ENCODE data around the gene OR5H15. TPM values are rescaled to one million over a fixed set of nuclear protein-coding genes. Genes with fewer than 3 reads are reported as not detected.

Gene OR5H15
- total and polyA plus RNA-seq, 10 of the 15 experiments (the other 5 are each of a cell fraction or from before 2014, with no cell fraction given), result not detected

DNA sequence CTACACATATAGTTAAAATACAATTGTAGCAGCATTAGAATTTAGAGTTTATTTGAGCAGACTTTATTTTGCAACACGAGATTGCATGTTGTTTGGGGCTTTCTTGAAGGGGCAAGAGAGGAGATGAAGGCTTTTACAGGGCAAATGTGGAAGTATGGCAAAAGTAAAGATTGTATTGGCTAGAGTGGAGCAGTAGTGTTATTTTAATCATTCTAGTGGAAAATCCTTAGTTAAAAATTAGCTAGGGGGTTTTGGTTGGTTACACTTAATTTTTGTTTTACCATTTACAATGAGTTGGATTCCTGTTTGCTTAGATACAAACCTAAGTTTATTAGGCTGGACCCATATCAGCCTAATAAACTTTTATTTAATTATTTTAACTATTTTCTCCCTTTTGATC, 4.6 kb downstream of the OR5H15 start (continued):
- TF ChIP-seq, protein P1, sequence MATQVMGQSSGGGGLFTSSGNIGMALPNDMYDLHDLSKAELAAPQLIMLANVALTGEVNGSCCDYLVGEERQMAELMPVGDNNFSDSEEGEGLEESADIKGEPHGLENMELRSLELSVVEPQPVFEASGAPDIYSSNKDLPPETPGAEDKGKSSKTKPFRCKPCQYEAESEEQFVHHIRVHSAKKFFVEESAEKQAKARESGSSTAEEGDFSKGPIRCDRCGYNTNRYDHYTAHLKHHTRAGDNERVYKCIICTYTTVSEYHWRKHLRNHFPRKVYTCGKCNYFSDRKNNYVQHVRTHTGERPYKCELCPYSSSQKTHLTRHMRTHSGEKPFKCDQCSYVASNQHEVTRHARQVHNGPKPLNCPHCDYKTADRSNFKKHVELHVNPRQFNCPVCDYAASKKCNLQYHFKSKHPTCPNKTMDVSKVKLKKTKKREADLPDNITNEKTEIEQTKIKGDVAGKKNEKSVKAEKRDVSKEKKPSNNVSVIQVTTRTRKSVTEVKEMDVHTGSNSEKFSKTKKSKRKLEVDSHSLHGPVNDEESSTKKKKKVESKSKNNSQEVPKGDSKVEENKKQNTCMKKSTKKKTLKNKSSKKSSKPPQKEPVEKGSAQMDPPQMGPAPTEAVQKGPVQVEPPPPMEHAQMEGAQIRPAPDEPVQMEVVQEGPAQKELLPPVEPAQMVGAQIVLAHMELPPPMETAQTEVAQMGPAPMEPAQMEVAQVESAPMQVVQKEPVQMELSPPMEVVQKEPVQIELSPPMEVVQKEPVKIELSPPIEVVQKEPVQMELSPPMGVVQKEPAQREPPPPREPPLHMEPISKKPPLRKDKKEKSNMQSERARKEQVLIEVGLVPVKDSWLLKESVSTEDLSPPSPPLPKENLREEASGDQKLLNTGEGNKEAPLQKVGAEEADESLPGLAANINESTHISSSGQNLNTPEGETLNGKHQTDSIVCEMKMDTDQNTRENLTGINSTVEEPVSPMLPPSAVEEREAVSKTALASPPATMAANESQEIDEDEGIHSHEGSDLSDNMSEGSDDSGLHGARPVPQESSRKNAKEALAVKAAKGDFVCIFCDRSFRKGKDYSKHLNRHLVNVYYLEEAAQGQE (IDR thresholded peaks at IDR 0.05; ENCODE audit: low read depth, low read length), result no peak
- no peak for TF ChIP-seq BHLHE40 (IDR thresholded peaks at IDR 0.05; ENCODE audit: borderline replicate concordance in 1 of 2, low read depth in 2 of 2, low read length in 1 of 2)
- TF ChIP-seq, protein P2, sequence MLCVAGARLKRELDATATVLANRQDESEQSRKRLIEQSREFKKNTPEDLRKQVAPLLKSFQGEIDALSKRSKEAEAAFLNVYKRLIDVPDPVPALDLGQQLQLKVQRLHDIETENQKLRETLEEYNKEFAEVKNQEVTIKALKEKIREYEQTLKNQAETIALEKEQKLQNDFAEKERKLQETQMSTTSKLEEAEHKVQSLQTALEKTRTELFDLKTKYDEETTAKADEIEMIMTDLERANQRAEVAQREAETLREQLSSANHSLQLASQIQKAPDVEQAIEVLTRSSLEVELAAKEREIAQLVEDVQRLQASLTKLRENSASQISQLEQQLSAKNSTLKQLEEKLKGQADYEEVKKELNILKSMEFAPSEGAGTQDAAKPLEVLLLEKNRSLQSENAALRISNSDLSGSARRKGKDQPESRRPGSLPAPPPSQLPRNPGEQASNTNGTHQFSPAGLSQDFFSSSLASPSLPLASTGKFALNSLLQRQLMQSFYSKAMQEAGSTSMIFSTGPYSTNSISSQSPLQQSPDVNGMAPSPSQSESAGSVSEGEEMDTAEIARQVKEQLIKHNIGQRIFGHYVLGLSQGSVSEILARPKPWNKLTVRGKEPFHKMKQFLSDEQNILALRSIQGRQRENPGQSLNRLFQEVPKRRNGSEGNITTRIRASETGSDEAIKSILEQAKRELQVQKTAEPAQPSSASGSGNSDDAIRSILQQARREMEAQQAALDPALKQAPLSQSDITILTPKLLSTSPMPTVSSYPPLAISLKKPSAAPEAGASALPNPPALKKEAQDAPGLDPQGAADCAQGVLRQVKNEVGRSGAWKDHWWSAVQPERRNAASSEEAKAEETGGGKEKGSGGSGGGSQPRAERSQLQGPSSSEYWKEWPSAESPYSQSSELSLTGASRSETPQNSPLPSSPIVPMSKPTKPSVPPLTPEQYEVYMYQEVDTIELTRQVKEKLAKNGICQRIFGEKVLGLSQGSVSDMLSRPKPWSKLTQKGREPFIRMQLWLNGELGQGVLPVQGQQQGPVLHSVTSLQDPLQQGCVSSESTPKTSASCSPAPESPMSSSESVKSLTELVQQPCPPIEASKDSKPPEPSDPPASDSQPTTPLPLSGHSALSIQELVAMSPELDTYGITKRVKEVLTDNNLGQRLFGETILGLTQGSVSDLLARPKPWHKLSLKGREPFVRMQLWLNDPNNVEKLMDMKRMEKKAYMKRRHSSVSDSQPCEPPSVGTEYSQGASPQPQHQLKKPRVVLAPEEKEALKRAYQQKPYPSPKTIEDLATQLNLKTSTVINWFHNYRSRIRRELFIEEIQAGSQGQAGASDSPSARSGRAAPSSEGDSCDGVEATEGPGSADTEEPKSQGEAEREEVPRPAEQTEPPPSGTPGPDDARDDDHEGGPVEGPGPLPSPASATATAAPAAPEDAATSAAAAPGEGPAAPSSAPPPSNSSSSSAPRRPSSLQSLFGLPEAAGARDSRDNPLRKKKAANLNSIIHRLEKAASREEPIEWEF (IDR thresholded peaks at IDR 0.05; ENCODE audit: insufficient replicate concordance, low read depth, low read length), result no peak
- TF ChIP-seq, protein P3, sequence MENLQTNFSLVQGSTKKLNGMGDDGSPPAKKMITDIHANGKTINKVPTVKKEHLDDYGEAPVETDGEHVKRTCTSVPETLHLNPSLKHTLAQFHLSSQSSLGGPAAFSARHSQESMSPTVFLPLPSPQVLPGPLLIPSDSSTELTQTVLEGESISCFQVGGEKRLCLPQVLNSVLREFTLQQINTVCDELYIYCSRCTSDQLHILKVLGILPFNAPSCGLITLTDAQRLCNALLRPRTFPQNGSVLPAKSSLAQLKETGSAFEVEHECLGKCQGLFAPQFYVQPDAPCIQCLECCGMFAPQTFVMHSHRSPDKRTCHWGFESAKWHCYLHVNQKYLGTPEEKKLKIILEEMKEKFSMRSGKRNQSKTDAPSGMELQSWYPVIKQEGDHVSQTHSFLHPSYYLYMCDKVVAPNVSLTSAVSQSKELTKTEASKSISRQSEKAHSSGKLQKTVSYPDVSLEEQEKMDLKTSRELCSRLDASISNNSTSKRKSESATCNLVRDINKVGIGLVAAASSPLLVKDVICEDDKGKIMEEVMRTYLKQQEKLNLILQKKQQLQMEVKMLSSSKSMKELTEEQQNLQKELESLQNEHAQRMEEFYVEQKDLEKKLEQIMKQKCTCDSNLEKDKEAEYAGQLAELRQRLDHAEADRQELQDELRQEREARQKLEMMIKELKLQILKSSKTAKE (IDR thresholded peaks at IDR 0.05; ENCODE audit: low read depth, poor library complexity, severe bottlenecking), result no peak
- TF ChIP-seq, protein P4, sequence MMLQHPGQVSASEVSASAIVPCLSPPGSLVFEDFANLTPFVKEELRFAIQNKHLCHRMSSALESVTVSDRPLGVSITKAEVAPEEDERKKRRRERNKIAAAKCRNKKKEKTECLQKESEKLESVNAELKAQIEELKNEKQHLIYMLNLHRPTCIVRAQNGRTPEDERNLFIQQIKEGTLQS (IDR thresholded peaks at IDR 0.05; ENCODE audit: borderline replicate concordance, extremely low read depth, low read depth, low read length), result no peak
